Activated T-helper 1 cell treated with anti-CD3 and anti-CD28 coated beads, Interleukin-2, amount 50 U/mL, for 16 hours (primary cell): ENCODE results near the gene ABTB2.
"Not testable (repeated sequence)": the region's sequence is repeated elsewhere in the genome, so short reads cannot be mapped to it uniquely, and the experiment has no call there.

Experiments
- DNase-seq, 2 donors: peaks; one replicate each; pipeline ENCODE4 v3.0.0-alpha.2; 2020; ENCODE audit warnings: low read depth in 1 of 2, low spot score in 1 of 2

ABTB2 gene

DNA sequence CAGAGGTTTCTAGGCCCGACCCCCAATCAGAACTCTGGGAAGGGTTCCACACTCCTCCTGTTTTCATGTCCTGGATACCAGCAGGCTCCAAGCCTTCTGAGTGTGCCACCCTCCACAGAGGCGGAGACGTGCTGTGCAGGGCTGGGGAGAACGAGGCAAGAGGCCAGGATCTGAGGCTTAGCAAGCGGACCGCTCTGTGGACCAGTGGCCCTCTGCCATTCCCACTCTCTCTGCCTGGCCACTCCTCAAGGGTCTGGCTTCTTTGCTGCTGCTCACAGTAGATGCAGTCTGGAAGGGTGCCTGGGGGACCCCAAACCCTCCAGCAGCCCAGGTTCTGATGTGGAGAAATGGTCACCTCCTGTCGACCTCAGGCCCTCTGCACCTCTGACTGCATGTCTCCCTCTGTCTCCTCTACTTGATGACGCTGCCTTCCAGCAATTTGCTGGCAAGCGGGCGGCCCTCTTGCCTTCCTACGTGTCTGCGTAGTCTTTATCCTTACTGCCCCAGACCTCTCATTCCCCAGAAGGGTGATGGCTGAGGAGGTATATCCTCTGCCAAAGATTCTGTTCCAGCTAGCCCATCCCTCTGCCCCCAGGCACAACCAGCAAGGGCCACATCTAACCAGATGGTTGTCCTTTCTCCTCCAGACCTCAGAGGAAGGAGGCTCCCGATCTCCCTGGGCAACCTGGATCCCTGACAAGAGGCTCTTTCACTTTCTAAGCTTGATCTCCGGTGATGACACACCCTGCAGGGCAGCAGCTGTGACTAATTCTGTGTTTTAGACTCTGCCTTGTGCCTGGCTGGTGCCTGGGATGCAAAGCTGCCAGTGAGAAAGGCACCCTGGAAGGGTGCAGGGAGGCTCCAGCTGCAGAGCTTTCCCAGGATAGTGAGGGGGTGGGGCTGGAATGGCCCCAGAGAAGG, 165.1 kb downstream of the ABTB2 start:
- no peak for DNase-seq

DNA sequence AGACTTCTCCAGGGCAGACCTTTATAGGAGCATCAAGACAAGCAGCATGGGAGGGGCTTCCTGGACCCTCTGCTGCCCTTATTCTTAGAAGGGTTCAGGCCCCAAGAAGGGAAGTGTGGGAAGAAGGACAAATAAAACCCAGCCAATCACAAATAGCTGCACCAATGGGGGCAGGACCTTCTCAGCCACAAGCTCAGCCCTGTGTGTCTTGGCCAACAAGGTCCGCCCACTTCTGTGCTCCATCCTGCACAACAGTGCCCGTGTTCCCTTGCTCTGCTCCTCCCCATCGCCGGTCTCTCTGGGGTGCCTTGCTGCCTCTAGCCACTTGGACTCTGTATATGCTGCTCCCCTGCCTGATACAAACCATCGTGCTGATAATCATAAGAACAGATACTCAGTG, 166.2 kb downstream of the ABTB2 start:
- no peak for DNase-seq

DNA sequence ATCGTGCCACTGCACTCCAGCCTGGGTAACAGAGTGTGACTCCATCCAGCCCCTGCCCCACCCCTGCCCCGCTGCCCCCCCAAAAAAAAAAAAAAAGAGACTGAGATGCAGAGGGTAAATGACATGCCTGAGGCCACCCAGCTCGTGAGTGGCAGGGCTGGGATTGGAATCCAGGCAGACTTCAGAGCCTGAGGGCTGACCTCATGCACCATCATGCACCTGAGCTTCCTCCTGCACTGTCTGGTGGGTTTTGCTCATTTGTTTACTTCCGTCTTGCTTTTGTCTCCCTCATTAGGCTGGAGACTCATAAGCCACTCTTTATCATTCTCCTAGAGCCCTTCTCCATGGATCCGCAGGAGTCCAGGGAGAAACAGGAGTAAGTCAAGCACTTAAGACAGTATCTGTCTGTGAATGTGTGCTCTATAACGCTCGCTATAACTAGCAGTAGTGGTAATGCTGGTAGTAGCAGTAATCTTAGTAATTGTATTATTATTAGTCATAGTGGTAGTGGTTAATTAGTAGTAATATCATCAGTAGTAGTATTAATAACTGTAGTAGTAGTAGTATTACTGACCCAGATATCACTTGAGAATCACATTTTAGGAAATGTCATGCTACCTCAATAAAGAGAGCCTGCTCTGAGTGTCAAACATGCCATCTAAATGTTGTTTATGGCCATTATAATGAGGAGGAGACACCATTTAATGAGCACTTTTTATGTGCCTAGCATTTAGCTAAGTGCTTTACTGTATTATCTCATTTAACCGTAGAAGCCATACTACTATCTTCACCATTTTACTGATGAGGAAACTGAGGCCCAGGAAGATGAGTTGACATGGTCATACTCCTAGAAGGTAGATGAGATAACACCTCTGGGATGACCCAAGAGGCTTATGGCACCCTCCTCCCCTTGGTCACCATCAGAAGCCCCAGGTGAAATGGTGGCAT, 167.3 kb downstream of the ABTB2 start:
- DNase-seq = no peak

DNA sequence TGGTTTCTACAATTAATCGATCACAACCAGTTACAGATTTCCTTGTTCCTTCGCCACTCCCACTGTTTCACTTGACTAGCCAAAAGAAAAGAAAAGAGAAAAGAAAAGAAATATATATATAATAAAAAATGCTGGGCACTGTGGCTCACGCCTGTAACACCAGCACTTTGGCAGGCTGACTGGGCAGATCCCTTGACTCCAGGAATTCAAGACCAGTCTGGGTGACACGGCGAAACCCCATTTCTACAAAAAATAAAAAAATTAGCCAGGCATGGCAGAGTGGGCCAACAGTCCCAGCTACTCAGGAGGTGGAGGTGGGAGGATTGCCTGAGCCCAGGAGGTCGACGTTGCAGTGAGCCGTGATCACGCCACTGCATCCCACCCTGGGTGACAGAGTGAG, 168.6 kb downstream of the ABTB2 start:
- no peak for DNase-seq

DNA sequence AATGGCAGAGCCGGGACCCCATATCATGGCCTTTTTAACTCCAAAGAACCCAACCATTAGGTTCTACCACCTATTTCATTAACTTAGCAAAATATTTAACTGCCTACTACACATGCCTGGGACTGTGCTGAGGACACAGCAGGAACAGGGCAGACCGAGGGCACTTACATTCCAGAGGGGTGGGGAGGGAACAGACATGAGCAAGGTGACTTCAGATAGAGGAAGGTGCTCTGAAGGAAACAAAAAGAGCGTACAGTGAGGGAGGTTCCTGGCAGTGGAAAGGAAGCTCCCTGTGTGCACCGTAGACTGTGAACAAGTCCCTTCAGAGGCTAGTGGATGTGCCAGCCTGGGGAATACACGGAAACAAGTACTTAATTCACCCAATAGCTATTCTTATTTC, 169.6 kb downstream of the ABTB2 start:
- DNase-seq = no peak

DNA sequence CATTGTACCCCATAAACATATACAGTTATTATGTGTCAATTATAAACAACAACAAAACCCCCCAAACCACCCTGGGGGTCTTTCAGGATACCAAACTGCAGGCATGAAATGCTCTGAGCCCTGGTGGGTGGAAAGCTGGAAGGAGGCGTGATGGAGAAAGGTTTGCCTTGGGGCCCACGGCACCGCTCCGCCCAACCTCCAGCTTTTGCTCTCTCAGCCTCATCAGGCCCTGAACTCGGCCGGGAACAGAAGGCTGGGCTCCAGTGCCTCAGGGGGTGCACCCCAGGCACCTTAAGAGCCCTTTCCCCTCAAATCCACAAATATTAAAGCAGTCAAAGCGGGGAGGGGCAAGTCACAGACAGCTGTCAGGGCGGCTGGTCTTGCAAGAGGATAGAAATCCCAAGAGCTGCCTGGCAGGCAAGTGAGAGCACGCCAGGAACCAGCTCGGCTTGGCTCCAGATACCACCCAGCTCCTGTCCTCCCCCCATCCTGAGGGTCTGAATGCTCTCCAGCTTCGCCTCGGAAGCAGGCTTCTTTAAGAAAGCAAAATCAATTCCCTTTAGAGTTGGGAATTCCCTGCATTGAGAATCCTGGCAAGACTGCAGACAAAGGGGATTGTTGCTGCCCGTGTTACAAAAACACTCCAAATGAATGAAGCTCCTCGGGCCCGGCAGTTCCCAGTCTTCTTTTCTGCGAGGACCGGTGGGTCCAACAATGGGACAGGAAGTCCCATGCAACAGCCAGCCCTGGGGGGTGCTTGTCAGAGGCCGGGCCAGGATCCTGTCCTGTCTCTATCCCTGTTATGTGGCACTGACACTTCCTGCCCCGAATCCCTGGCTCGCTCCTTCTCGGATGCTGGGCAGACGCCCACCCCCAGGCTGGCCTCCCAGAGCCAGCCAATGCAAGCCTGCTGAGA, 171.6 kb downstream of the ABTB2 start:
- DNase-seq = no peak

DNA sequence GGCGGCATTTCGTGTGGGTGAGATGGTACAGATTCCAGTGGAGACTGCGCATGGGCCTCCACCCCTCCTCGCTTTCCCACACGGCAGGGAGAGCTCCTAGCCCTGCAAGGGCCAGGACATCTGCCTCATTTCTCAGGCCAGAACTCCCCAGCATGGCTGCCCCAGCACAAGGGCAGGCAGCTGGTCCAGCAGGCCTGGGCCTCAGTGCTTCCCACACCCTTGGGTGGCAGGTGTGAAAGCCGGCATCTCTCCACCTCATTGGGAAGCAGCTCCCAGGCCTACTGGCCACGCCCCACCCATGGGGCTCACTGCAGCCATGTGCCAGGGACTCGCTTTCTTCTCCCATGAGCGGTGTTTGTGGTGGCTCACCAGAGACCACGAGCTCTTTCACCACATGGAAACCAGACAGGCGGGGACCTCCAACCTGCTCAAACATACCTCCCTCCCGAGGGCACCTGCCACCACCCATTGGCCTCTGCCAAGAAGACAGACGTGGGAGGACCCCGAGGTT, 173.2 kb downstream of the ABTB2 start:
- no peak for DNase-seq

DNA sequence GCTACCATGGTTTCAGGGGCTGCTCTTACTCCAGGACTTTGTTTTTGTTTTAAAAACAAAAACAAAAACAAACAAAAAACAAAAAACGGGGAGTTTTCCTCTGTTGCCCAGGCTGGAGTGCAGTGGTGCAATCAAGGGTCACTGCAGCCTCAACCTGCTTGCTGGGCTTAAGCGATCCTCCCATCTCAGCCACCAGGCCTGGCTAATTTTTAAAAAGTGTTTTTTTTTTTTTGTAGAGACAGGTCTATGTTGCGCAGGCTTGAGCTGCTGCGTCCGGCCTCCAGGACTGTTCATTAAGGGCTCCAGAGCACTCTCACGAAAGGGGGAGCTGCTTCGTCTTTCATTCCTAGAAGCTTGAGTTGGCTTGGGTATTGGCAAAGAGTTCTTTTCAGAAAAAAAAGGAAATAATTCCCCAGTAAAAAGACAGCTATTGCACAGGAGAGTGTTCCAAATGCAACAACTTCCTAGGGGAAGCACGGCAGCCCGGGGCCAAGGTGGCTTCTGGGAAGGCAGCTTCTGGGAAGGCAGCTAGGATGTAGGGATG, 173.9 kb downstream of the ABTB2 start:
- DNase-seq = no peak

DNA sequence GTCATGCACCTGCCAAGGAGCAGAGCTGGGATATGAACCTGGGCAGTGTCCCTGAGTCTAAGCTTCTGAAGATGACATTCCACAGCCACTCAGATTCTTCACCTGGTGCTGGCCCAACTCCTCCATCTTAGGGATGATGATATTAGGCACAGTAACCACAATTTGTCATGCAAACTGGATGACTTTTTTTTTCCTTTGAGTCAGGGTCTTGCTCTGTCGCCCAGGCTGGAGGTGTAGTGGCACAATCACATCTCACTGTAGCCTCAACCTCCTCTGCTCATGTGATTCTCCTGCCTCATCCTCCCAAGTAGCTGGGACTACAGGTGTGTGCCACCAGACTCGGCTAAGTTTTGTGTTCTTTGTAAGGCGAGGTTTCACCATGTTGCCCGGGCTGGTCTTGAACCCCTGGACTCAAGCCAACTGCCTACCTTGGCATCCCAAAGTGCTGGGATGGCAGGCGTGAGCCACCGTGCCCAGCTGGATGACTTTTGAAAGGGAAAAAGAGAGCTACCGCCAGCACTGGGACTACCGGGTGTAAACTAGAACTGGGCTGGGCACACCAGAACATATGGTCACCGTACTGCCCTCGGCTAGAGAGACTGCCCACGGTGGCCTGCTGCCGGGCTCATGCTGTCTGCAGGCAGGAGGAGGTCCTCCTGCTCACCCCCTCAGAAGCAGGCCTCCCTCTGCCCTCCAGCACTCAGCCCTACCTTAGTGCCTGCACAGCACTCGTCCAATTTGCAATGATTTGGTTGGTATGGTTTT, 174.7 kb downstream of the ABTB2 start:
- no peak for DNase-seq

DNA sequence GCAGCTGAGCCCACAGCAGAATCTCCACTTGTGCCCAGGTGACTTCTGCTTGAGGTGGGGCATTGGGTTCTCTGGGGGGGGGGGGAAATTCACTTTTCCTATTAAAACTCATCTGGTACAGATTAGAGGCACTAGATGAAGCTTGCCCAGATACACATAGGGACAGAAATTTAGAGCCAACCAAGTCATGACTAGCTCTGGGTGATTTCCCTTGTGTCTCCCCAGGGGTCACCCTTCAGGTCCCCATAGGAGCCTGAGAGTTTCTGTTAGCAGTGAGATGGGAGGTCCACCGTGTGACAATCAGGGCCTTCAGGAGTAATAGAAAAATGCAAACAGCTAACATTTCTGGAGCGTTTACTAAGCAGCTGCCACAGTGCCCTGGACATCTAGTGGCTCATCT, 175.4 kb downstream of the ABTB2 start:
- no peak for DNase-seq

DNA sequence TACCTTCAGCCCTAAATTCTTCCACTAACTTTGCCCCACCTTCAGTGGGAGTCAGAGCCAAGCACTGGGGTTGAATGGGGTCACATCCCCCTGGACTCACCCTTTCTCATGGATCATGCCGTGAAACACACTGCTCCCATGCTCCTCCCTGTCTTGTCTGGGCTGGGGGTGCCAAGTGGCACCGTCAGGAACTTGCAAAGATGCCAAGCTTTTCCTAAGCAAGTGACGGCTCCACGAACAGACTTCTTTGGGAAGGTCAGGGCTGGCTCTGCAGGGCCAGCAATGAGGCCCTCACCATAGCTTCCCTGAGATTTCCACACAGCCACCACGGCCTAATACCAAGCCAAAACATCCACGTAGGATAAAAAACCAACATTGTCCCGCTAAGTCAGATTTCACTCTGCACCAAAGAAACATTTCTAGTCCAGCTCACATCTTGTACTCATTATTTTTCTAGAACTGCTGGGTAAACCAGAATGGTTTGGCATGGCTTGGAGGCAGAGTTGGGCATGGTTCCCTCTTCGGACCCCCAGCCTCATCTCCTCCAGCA, 175.9 kb downstream of the ABTB2 start:
- DNase-seq = no peak

DNA sequence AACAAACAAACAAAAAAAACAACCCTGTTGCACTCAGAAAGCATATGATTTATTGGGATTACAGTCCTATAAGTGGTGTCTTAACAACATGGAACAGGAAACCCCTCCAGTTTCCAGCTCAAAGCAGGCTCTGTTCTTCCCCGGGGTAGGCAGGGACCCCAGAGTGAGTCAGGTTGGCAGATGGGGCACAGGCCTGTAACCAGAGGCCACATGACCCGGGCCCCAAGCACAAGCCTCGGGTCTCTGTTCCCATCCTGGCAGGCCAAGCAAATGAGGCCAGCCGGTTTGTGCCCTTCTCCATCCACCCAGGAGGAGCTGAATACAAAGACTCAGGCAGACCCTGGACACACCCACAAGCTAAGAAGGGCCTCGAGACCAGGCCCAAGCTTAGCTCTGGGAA, 176.6 kb downstream of the ABTB2 start:
- DNase-seq = no peak

DNA sequence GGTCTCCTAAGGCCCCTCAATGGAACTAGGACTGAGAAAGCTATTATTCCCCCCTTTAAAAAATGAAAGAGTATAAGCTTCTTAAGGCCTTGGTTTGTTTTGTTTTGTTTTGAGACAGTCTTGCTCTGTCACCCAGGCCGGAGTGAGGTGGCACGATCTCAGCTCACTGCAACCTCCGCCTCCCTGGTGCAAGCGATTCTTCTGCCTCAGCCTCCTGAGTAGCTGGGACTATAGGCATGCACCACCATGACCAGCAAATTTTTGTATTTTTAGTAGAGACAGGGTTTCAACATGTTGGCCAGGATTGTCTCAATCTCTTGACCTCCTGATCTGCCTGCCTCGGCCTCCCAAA, 177.0 kb downstream of the ABTB2 start:
- not testable (repeated sequence) for DNase-seq

DNA sequence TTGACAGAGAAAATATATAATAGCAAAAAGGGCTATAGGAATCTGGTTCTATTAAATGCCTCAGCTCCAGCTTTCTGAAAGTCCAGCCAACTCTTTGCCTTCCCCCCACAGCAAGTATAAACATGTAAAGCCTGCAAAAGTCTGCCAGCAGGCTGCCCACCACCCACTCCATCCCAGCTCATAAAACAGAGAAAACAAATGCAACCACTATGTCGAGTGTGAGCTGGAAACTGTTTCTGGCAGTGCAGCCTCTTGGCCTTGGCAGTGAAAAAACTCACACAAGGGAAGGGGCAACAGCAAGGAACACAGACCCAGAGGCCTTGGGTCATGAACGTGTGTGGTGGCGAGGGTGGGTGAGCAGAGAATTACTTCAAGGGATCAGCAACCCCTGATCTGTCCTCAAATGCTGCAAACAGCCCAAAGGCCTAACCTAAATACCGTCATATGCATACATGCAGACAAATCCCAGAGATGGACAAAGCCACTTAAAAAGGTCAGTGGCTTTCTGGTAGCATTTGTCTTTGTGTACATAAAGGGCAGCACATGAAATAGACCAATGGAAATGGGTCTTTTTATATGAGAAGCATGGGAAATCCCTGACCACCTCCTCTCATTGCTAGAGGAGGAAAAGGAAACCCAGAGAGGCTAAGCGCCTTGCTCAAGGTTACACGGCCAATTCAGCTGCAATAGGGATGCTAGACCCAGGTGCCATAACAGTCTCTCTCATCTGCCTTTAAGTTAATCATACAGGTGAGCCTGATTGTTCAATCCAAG, 177.6 kb downstream of the ABTB2 start:
- no peak for DNase-seq

DNA sequence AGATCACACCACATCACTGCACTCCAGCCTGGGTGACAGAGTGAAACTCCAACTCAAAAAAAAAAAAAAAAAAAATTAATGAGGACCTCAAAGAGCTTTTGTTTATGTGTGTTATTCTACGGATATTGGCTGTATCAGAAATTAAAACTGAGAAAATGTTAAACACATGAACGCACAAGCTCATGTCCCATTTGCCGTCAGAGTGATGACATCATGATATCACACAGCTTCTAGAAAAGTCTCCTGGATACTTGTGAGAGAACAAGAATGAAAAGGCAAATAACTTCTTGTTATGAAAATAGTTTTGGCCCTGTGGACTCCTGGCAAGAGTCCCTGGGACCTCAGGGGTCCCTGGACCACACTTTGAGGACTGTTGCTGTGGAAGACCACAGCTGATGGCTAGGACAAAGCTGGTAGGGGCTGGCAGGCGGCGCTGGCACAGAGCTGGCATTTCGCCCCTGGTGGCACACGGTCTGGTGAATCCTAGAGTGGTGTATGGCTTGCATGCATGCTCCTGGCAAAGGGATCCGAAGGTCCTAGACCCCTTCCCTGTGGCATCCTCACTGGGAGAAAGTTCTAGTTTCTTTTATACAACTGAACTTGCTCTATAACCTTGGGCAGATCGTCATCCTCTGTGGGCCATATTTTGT, 178.7 kb downstream of the ABTB2 start:
- no peak for DNase-seq

DNA sequence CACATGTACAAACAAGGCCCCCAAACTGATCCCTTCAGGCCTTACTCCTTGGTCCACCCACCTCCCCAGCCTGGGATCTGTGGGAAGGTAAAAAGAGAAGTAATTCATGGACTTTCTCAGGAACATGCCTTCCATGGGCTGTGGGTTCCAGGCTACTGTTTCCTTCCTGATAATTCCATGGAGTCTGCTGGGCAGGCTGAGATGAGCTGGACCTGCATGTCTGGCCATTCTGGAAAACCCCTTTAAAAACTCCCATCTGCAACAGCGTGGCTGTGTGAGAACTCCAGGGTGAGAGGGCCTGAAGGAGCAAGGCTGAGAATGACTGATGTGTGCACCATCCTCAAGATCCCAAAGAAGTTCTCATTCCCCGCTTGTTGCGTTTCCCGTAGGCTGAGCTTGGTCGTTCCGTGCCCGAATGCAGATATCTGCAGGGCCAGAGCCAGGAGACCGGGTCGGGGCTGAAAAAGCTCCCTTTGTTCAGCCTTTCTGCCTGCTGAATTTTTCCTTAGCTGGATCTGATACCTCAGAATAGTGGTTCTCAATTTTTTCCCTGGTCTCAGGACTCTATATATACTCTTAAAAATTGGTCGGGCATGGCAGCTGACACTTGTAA, 179.5 kb downstream of the ABTB2 start:
- DNase-seq = no peak

DNA sequence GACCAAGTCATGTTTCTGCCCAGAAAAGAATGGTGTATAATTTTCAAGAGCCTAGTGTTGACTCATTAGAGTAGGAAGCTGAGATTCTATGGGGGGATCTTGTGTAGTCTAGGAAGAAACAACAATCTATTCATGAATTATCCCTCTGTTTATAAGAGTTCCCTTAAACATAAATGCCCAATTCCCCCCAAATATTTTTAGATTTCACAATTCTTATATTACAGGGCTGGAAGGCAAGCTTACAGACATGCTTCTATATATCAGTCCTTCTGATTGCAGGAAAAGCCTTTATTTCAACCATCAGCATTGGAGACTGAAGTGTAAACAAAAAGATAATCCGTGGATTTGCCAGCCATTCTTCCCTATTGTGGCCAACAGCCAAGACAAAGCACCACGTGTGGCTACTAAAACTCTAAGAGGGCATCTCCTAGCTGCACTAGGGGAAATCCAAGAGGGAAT, 181.0 kb downstream of the ABTB2 start:
- DNase-seq = no peak
